ENCODE data around the gene NFIX.

Gene NFIX

GRCh38 chr19:13060233-13060963 lies 65.1 kb downstream of the NFIX start:
- DNase-seq, result no peak

- DNase-seq, result peak; percentile 91
Observed at GRCh38 chr19:13060964-13061927, 66.0 kb downstream of the NFIX start.

DNA sequence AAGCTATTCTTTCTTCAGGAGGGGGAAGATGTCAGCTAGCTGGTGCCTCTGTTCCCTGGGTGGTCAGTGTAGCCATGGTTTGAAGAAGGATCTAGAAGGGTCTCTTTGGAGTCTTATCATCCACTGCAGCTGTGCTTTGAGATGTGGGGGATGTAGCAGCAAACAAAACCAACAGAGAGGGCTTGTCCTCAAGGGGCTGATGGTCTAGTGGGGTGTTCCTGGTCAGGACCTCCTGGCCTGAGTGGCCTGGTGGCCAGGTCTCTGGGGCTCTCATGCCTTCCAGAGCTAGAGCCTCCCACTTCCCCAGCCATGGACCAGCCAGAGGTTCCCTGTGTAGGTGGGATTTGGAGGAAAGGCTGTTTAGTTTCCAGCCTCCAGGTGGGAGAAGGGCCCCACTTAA lies 67.0 kb downstream of the NFIX start:
- no peak for DNase-seq

DNA sequence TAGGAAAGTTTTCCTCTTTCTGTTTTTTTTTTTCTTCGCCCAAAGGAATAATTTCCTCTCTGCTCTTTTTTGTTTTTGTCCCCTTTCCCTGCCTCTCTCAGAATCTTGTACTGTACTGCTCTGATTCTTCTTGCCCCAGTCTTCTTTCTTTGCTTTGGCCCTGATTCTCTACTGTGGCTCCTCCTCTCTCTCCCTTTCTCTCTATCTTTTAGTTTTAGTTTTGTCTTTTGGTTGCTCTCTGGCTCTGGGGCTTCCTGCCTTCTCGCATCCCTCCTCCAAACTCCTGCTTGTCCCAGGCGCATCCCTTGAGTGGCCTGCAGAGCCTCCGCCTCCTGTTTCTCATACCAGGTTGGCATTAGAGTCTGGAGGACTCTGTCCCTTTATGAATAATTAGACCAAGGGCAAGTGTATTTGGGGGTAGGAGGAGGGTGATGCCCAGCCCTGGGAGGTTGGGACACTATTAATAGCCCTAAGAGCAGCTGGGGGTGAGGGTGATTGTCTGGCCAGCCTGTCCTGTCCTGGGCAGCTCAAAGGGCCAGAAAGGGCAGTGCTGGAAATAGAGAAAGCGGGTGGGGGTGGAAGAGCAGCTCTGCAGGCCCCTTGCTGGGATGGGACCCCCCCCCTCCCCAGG lies 68.3 kb downstream of the NFIX start:
- DNase-seq, result no peak

- DNase-seq, result no peak
Observed at GRCh38 chr19:13064092-13064489, 68.8 kb downstream of the NFIX start.

- DNase-seq, result no peak
Observed at GRCh38 chr19:13066226-13066625, 71.0 kb downstream of the NFIX start.

DNA sequence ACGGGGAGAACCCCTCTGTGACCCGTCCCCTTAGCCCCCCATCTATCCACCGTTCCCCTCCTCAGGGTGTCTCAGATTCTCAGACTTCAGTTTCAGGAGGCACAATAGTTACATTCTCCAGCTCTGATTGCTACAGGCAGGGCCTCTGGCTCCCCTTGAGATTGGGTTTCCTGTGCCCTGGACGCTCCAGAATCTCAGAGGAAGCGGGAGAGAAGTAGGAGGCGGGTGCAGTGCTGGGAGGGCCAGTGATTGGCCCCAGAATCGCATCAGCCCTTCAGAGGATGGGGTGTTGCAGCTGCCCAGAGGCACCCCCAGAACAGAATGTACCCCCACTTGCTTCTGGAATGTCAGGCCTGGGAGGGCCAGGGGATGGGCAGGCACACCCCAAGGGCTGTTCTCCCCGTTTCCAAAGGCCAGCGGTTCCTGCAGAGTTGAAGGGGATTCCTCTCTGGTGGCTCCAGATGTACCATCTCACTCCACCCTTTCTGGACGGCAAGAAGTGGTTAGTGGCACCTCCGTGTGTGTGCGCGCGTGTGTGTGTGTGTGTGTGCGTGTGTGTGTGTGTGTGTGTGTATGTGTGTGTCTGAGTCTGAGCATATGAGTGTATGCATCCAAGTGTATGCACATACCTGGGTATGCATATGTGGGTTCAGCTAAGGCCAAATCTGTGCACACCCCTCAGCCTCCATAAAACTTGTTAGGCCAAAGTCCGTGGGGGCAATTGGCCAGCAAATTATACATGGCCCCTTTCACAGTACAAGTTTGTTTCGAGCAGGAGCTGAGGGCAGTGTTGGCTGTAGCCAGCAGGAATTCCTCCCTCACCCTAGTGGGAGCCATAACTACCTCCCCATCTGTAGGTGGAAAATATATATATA lies 71.9 kb downstream of the NFIX start:
- DNase-seq, result no peak

DNA sequence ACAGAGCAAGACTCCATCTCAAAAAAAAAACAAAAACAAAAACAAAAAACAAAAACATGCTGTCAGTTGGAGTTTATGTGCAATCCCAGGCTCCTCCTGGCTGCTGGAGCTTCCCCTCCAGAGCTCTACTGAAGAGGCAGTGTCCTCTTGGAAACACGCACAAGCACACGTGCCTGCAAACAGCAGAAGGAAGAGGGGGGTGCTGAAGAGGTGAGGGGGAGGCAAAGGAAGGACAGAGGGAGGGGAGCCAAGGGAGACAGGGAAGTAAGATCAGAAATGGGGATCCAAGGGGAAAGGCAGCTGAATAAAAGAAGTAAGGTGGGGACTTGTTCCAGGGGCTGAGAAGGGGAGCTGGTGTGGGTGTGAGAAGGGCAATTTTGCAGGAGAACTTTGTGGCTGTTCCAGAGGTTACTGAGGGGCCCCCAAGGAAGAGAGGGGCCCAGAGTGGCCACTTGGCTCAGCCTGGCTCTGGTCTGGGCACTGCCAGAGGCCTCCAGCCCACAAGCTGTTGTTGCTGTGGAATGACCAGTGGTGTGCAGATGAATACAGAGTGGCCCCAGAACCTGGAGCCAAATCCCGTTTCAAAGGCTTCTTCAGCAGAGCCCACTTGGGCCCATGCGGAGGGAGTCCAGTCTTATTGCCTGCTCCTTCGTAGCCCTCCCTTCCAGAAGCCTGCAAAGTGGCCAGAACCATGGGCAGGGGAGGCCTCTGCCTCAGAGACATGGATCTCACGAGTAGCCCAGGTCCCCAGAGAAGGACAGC lies 73.0 kb downstream of the NFIX start:
- DNase-seq, result no peak

GRCh38 chr19:13069415-13070359 lies 74.4 kb downstream of the NFIX start:
- no peak for DNase-seq

DNA sequence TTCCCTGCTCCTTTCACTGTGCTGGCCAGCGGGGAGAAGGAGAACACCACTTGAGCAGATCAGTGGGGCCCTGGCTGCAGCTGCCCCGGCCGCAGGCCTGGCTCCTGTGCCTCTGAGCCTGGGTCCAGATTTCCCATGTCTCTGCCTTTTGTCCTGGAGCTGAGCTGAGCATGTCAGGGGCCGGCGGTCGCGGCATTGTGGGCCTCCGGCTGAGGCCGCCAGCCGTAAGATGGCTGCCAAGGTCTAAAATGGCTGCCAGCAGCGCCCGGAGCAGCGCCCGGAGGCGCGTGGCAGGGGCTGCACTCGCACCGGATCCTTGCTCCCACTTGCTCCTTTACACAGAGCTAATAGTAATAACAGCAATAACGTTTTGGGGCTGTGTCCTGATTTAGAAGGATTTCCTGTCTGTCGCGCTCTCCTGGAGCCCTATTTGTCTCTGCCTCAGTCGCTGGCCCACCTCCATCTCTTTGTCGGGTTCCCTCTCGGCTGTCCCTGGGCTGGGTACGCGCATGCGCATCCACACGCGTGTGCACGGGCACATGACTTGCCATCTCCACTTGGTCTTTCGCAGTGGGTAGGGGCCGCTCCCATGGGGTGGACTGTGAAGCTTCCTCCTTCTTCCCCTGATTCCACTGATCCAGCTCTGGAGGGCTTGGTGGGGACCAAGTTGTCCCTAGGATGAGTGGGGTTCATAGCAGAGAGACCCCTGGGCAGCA lies 75.3 kb downstream of the NFIX start:
- DNase-seq, result no peak

DNA sequence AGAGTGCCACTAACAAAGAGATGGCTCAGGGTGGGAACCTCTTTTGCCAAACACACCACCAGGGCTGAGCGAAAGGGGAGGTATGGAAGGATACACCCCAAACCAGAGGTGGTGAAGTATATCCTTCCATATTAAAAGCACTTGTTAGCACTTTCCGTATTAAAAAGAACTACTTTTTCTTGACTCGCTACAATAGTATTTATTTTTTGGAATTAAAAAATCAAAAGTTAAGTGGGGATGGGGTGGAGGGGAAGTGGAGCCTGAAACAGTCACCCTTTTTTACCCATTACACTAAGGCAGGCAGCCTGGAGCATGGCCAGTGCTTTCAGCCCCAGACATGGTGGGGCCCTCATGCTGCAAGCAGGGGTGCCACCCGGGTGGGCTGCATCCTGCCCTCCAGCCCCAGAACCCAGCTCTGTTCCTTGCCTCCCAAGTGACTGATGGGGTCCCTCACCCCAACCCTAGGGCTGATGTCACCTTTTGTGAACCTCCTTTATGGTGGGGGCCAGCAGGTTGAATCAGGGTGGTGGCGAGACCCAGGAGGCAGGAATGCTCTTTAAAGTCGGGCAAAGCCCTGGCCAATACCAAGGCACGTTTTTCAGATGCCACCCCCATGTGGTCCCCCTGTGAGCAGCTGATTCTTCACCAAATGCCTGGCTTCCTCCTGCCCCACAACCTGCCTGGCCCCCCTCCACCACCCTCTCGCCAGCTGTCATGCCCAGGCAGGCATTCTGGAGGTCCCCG lies 76.3 kb downstream of the NFIX start:
- DNase-seq, result no peak

GRCh38 chr19:13072188-13072908 lies 77.1 kb downstream of the NFIX start:
- DNase-seq, result no peak

GRCh38 chr19:13073263-13073662 lies 78.0 kb downstream of the NFIX start:
- no peak for DNase-seq

DNA sequence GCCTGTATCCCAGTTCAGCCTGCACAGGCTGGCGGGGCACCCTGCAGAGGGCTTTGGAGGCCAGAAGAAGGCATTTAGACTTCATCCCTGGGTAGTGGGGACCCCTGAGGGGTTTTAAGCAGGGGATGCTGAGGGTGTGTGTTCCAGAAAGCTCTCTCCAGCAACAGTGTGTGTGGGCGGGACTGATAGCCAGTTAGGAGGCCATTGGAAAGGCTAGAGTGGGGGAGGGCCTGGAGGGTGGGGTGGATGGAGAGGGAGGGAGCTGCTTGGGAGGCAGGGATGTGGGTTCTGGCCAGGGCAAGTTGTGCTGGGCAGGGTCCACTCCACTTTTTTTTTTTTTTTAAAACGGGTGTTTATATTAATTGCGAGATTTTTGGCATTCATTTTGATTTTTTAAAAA lies 79.1 kb downstream of the NFIX start:
- no peak for DNase-seq

- no peak for DNase-seq
Observed at GRCh38 chr19:13076320-13076719, 81.0 kb downstream of the NFIX start.

- no peak for DNase-seq
Observed at GRCh38 chr19:13076787-13077186, 81.5 kb downstream of the NFIX start.

DNA sequence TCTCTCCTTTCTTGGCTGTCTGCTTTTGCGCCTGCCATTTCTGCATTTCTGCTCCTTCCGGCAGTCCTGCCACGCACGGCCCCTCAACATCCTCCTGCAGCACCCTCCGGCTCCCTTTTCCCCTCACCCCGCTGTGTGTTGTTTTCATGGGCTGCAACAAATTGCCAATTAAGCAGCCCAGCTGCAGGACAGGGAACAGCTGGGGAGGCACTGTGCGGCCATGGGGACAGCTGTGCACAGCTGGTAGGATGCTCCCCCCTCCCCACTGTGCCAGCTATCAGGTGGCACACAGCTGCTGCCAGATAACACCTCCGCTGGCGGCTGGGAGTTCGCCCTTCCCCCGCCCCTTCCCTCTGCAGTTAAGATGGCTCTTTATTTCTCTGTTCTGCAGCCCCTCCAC lies 82.0 kb downstream of the NFIX start:
- no peak for DNase-seq

GRCh38 chr19:13078381-13078780 lies 83.1 kb downstream of the NFIX start:
- no peak for DNase-seq
